ENCODE measurements around the gene SPECC1. TPM values are rescaled to one million over a fixed set of nuclear protein-coding genes. Genes with fewer than 3 reads are reported as not detected.
A peak's percentile ranks its signal among the peaks of the same experiment; 100 is the strongest.
"Not testable (repeated sequence)": the region's sequence is repeated elsewhere in the genome, so short reads cannot be mapped to it uniquely, and the experiment has no call there.

SPECC1 gene
- total and polyA plus RNA-seq, 9 of the 15 experiments (the other 6 are each of a cell fraction or from before 2014, with no cell fraction given): 2.4 to 19.6 (median 14.7) TPM

DNA sequence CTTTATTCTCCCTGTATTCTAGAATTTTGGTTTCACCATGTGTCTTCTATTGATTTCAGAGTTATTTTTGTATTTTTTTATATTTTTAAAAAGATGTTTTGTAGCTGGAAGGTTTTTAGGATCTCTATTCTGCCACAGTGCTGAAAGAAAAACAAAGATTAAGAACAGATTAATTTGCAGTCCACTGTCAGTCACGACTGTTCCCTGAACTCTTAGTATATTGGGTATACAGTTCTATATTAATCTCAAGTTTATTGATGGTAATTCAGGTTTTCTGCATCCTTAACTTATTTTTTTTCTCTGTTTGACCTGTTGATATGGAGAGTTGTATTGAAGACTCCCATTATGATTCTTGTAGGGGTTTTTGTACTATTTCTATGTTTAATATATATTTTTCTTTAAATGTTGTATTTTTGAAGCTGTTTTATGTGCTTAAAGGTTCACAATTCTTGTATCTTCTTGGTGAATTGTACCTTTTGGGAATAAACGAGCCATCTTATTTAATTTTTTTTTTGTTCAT, 2.9 kb downstream of the SPECC1 start:
- no peaks in the 10 kb centered on the region for H3K9me1 ChIP-seq (ENCODE audit: control insufficient read depth, insufficient read depth, low read length)
- WGBS (ENCODE audit: insufficient coverage, low coverage, missing lambda C conversion rate): 0% methylated on average over 2 of the region's 2 CpGs
- in situ Hi-C loops (cut with MboI) (no loop called here), intact Hi-C loops (cut with micrococcal nuclease) (loop anchor here (10.0 kb wide), 1 partner anchor 83 kb away; no protein-coding TSS in a partner anchor)
- H3K27me3 ChIP-seq (ENCODE audit: control insufficient read depth in 2 of 2, insufficient read depth in 2 of 2, low read length in 2 of 2): no peaks in the 10 kb centered on the region
- H3K4me3 ChIP-seq: no peak overlapping the region
- no peaks in the 10 kb centered on the region for H4K20me1 ChIP-seq (replicated peaks; ENCODE audit: control insufficient read depth, insufficient read depth, low read length)
- H3K36me3 ChIP-seq (ENCODE audit: control insufficient read depth, insufficient read depth, low read length): no peaks in the 10 kb centered on the region
- no TSS peak for BruUV-seq (replicated peaks)
- TF ChIP-seq, protein P1, sequence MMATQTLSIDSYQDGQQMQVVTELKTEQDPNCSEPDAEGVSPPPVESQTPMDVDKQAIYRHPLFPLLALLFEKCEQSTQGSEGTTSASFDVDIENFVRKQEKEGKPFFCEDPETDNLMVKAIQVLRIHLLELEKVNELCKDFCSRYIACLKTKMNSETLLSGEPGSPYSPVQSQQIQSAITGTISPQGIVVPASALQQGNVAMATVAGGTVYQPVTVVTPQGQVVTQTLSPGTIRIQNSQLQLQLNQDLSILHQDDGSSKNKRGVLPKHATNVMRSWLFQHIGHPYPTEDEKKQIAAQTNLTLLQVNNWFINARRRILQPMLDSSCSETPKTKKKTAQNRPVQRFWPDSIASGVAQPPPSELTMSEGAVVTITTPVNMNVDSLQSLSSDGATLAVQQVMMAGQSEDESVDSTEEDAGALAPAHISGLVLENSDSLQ (IDR thresholded peaks at IDR 0.05): peak; percentile 75
- no peak for TF ChIP-seq SIN3B (IDR thresholded peaks at IDR 0.05; ENCODE audit: low read depth)
- H3K9me3 ChIP-seq (replicated peaks; ENCODE audit: control insufficient read depth, insufficient read depth, low read depth, low read length): peaks cover 2% of the 10 kb centered on the region; the same call in 1 of the 2 replicates
- DNase-seq (ENCODE audit: extremely low read depth in 1 of 4, low spot score in 3 of 4): no peak
- peak overlapping the region; percentile 22; the same call in 1 of the 2 replicates for H2AFZ ChIP-seq (ENCODE audit: low read depth, low read length)
- peaks cover 0 to 20% of the 10 kb centered on the region in 2 experiments; a peak in 4 of 5 replicates for H3K4me1 ChIP-seq (replicated peaks in 1 of 2; ENCODE audit: control insufficient read depth in 2 of 2, insufficient read depth in 2 of 2, low read length in 2 of 2)
- peak overlapping the region in 1 of 2 experiments; percentile 73; a peak in 2 of 4 replicates for H3K9ac ChIP-seq (ENCODE audit: insufficient read depth in 1 of 2, low read depth in 2 of 2, low read length in 2 of 2)
- H3K27ac ChIP-seq (ENCODE audit: extremely low read depth, low read depth, low read length): peak overlapping the region; percentile 74; the same call in 1 of the 3 replicates
- ATAC-seq: no peak
- H3K4me2 ChIP-seq (ENCODE audit: insufficient read depth, low read length): peak overlapping the region; percentile 64
- ChIA-PET POLR2A (interaction anchor here (0.6 to 1.0 kb wide), 3 partner anchors 17 to 32 kb away, joined by 3 to 5 read pairs (median 3); no protein-coding TSS in a partner anchor), CTCF (ENCODE audit: low intra/inter-chr PET ratio) (no interaction called here)
- peaks cover 40% of the 10 kb centered on the region for H3K79me2 ChIP-seq (ENCODE audit: control insufficient read depth, insufficient read depth, low read length)
- FAIRE-seq: no peak

DNA sequence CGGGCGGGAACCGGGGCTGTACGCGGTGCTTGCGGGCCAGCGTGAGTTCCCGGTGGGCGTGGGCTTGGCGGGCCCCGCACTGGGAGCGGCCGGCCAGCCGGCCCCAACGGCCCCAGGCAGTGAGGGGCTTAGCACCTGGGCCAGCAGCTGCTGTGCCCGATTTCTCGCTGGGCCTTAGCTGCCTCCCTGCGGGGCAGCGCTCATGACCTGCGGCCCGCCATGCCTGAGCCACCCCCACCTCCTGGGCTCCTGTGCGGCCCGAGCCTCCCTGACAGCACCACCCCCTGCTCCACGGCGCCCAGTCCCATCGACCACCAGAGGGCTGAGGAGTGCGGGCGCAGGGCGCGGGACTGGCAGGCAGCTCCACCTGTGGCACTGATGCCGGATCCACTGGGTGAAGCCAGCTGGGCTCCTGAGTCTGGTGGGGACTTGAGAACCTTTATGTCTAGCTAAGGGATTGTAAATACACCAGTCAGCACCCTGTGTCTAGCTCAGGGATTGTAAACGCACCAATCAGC, 7.4 kb downstream of the SPECC1 start:
- 95% methylated on average over 10 of the region's 32 CpGs for WGBS (ENCODE audit: insufficient coverage, low coverage, missing lambda C conversion rate)
- CTCF ChIA-PET (ENCODE audit: low intra/inter-chr PET ratio); H3K9me3 ChIP-seq (replicated peaks; ENCODE audit: control insufficient read depth, insufficient read depth, low read depth, low read length); DNase-seq (ENCODE audit: extremely low read depth in 1 of 4, low spot score in 3 of 4); in situ Hi-C loops (cut with MboI); H3K4me2 ChIP-seq (ENCODE audit: insufficient read depth, low read length); H3K9me1 ChIP-seq (ENCODE audit: control insufficient read depth, insufficient read depth, low read length); H3K4me3 ChIP-seq; H3K27ac ChIP-seq (ENCODE audit: extremely low read depth, low read depth, low read length); H3K4me1 ChIP-seq (replicated peaks in 1 of 2; ENCODE audit: control insufficient read depth in 2 of 2, insufficient read depth in 2 of 2, low read length in 2 of 2); H4K20me1 ChIP-seq (replicated peaks; ENCODE audit: control insufficient read depth, insufficient read depth, low read length); H3K27me3 ChIP-seq (ENCODE audit: control insufficient read depth in 2 of 2, insufficient read depth in 2 of 2, low read length in 2 of 2); H3K36me3 ChIP-seq (ENCODE audit: control insufficient read depth, insufficient read depth, low read length); H2AFZ ChIP-seq (ENCODE audit: low read depth, low read length); ATAC-seq; H3K9ac ChIP-seq (ENCODE audit: insufficient read depth in 1 of 2, low read depth in 2 of 2, low read length in 2 of 2); BruUV-seq (replicated peaks); POLR2A ChIA-PET; FAIRE-seq: not testable (repeated sequence)
- TF ChIP-seq, protein P2, sequence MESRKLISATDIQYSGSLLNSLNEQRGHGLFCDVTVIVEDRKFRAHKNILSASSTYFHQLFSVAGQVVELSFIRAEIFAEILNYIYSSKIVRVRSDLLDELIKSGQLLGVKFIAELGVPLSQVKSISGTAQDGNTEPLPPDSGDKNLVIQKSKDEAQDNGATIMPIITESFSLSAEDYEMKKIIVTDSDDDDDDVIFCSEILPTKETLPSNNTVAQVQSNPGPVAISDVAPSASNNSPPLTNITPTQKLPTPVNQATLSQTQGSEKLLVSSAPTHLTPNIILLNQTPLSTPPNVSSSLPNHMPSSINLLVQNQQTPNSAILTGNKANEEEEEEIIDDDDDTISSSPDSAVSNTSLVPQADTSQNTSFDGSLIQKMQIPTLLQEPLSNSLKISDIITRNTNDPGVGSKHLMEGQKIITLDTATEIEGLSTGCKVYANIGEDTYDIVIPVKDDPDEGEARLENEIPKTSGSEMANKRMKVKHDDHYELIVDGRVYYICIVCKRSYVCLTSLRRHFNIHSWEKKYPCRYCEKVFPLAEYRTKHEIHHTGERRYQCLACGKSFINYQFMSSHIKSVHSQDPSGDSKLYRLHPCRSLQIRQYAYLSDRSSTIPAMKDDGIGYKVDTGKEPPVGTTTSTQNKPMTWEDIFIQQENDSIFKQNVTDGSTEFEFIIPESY (CRISPR knock-in tag; IDR thresholded peaks at IDR 0.05): 0 out of 2 replicates have a peak, but pooled peaks have one; percentile 29
- intact Hi-C loops (cut with micrococcal nuclease): loop anchor here (10.0 kb wide), 1 partner anchor 78 kb away; no protein-coding TSS in a partner anchor
- peaks cover 39% of the 10 kb centered on the region for H3K79me2 ChIP-seq (ENCODE audit: control insufficient read depth, insufficient read depth, low read length)
